ENCODE measurements around the gene TNFSF13B. TPM values are rescaled to one million over a fixed set of nuclear protein-coding genes. Genes with fewer than 3 reads are reported as not detected.

Gene TNFSF13B
- total and polyA plus RNA-seq, 2 donors, result 7.4 to 12.2 TPM

- DNase-seq (ENCODE audit: low read depth in 6 of 9, low spot score in 9 of 9), result no peak
- 99% methylated on average over 1 of the region's 1 CpG for WGBS
- Histone ChIP-seq H3K9me3 (ENCODE audit: control insufficient read depth in 2 of 2, insufficient read depth in 1 of 2, low read length in 1 of 2) (no peaks in the 10 kb centered on the region), H3K36me3 (ENCODE audit: control insufficient read depth in 2 of 2, insufficient read depth in 2 of 2, low read length in 1 of 2) (no peaks in the 10 kb centered on the region), H3K4me3 (ENCODE audit: low read length in 2 of 2) (no peak overlapping the region), H3K27me3 (ENCODE audit: control insufficient read depth in 2 of 2, insufficient read depth in 1 of 2, low read length in 1 of 2) (no peaks in the 10 kb centered on the region), H3K27ac (ENCODE audit: low read depth in 1 of 2, low read length in 1 of 2) (no peak overlapping the region), H3K4me1 (ENCODE audit: control insufficient read depth in 2 of 2, insufficient read depth in 2 of 2, low read length in 2 of 2) (no peaks in the 10 kb centered on the region)
Observed at GRCh38 chr13:108349269-108349668, 79.8 kb downstream of the TNFSF13B start.

GRCh38 chr13:108350579-108350978 is 81.1 kb downstream of the TNFSF13B start:
- no peaks in the 10 kb centered on the region for H3K27me3 ChIP-seq (ENCODE audit: control insufficient read depth in 2 of 2, insufficient read depth in 1 of 2, low read length in 1 of 2)
- no peak for DNase-seq (ENCODE audit: low read depth in 6 of 9, low spot score in 9 of 9)
- no peak overlapping the region for H3K27ac ChIP-seq (ENCODE audit: low read depth in 1 of 2, low read length in 1 of 2)
- no peak overlapping the region for H3K4me3 ChIP-seq (ENCODE audit: low read length in 2 of 2)
- 91% methylated on average over 9 of the region's 9 CpGs for WGBS
- no peaks in the 10 kb centered on the region for H3K4me1 ChIP-seq (ENCODE audit: control insufficient read depth in 2 of 2, insufficient read depth in 2 of 2, low read length in 2 of 2)
- no peaks in the 10 kb centered on the region for H3K9me3 ChIP-seq (ENCODE audit: control insufficient read depth in 2 of 2, insufficient read depth in 1 of 2, low read length in 1 of 2)
- no peaks in the 10 kb centered on the region for H3K36me3 ChIP-seq (ENCODE audit: control insufficient read depth in 2 of 2, insufficient read depth in 2 of 2, low read length in 1 of 2)

DNA sequence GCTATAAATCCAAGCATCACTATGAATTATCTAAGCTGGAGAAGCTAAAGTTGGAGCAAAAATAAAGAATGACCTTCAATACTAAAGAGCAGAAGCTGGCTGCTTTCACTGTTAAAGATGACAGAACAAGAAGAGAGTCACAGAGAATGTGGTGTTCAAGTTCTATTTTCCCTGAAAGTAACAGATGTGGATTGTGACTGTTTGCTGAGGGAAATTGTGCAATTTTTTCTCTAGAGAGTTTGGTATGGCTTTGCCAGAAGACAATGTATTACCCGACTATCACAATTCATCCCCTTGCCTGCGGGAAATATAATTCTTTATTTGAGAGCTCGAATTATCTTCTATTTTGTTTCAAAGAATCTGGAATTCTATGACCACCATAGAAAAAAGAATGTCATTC is 83.1 kb downstream of the TNFSF13B start:
- no peak overlapping the region for H3K27ac ChIP-seq (ENCODE audit: low read depth in 1 of 2, low read length in 1 of 2)
- H3K4me1 ChIP-seq (ENCODE audit: control insufficient read depth in 2 of 2, insufficient read depth in 2 of 2, low read length in 2 of 2), result no peaks in the 10 kb centered on the region
- no peaks in the 10 kb centered on the region for H3K36me3 ChIP-seq (ENCODE audit: control insufficient read depth in 2 of 2, insufficient read depth in 2 of 2, low read length in 1 of 2)
- DNase-seq (ENCODE audit: low read depth in 6 of 9, low spot score in 9 of 9), result no peak
- 85% methylated on average over 3 of the region's 3 CpGs for WGBS
- no peaks in the 10 kb centered on the region for H3K9me3 ChIP-seq (ENCODE audit: control insufficient read depth in 2 of 2, insufficient read depth in 1 of 2, low read length in 1 of 2)
- H3K27me3 ChIP-seq (ENCODE audit: control insufficient read depth in 2 of 2, insufficient read depth in 1 of 2, low read length in 1 of 2), result no peaks in the 10 kb centered on the region
- H3K4me3 ChIP-seq (ENCODE audit: low read length in 2 of 2), result no peak overlapping the region

DNA sequence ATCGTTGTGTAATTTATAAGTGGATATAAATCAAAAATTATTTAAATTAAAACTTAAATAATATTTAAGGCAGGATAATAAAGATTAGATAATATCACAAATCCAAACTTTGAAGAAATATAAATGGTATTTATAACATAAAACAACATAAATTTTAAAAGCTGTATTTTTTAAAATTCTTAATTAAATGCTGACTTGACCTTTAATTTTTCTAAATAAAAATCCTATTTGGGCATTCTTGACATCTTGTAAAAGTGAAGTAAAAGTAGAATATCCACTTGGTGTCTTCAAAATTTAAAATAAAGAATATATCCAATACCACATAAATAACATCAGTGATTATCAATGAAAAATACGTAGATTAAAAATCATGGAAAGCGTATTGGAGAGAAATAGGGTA is 87.7 kb downstream of the TNFSF13B start:
- Histone ChIP-seq H3K4me3 (ENCODE audit: low read length in 2 of 2) (no peak overlapping the region), H3K9me3 (ENCODE audit: control insufficient read depth in 2 of 2, insufficient read depth in 1 of 2, low read length in 1 of 2) (no peaks in the 10 kb centered on the region), H3K4me1 (ENCODE audit: control insufficient read depth in 2 of 2, insufficient read depth in 2 of 2, low read length in 2 of 2) (no peaks in the 10 kb centered on the region), H3K36me3 (ENCODE audit: control insufficient read depth in 2 of 2, insufficient read depth in 2 of 2, low read length in 1 of 2) (no peaks in the 10 kb centered on the region), H3K27ac (ENCODE audit: low read depth in 1 of 2, low read length in 1 of 2) (no peak overlapping the region), H3K27me3 (ENCODE audit: control insufficient read depth in 2 of 2, insufficient read depth in 1 of 2, low read length in 1 of 2) (no peaks in the 10 kb centered on the region)
- WGBS, result 98% methylated on average over 3 of the region's 3 CpGs
- DNase-seq (ENCODE audit: low read depth in 6 of 9, low spot score in 9 of 9), result no peak

Other genes starting within 250 kb of the TNFSF13B start
- gene LIG4, start 54.2 kb upstream of the TNFSF13B start, total RNA-seq, result 25.4 TPM
- gene LIG4, start 54.2 kb upstream of the TNFSF13B start, polyA plus RNA-seq, result 22.3 TPM
- gene ABHD13, start 51.3 kb upstream of the TNFSF13B start, total RNA-seq, result 15.5 TPM
- 9.6 TPM for gene ABHD13, start 51.3 kb upstream of the TNFSF13B start, polyA plus RNA-seq